Endothelial cell of hepatic sinusoid (primary cell): ENCODE data around the gene LYPD3.
"Not testable (repeated sequence)": the region's sequence is repeated elsewhere in the genome, so short reads cannot be mapped to it uniquely, and the experiment has no call there.

Source experiments
- in situ Hi-C: cut with HindIII; loops from 2 replicates; pipeline ENCODE4 v1.10.0; 2017; ENCODE audit warnings: low sequenced_read_pairs

LYPD3 gene

DNA sequence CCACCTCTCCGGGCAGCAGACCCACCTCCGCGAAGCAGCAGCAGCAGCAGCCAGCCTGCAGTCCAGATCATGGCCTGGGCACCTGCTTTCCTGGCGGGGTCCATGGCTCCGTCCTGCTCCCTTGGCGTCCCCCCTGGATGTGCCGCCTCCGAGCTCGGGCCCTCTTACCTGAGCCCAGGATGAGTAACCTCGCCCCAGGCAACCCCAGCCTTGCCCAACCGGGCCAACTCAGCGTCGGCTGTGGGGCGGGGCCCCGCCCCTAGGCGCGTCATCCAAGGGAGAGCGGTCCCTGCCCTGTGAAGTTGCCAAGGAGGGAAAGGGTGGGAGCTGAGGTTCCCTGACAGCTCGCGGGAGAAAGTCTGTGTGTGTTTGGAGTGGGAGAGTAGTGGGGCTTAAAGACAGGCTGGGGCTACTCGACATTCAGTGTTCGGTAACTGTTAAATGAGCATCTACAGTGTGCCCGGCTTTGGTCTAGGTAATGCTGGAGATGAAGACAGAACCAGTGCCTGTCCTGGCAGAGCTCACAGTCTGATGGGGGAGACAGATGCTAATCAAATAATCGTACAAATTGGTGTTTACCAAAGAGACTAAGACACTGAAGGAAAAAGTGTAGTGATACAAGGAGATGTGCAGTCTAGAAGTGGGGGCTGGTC is at the start of gene LYPD3:
Gene LYPD3 (minus strand): TSS at position 141 of the 653 bp plus-strand sequence. CDS start 37 bp downstream, at position 104.
- in situ Hi-C loops: no loop called here

DNA sequence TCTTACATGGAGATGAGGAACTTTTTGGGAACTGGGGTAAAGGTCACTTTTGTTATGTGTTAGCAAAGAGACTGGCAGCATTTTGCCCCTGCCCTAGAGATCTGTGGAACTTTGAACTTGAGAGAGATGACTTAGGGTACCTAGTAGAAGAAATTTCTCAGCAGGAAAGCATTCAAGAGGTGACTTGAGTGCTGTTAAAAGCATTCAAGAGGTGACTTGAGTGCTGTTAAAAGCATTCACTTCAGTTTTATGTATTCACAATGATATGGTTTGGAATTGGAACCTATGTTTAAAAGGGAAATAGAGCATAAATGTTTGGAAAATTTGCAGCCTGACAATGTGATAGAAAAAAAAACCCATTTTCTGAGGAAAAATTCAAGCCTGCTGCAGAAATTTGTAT is 47.0 kb upstream of the LYPD3 start:
- in situ Hi-C loops: not testable (repeated sequence)

DNA sequence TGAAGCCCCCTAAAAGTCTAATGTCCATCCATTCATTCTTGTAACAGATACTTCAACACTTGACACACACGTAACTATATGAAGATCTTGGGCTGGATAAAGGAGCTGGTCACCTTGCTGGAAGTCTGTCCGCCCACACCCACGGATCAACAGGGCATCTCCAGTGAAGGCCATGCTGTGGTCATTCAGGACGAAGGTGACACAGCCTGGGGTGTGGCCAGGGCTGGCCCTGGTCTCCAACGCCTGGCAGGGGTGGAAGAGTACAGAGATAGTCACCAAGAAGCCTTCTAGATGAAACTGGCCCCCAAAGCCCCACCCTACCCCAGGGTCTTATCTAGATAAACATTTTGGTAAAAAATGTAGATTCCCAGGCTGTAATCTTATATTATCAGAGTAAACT is 45.9 kb upstream of the LYPD3 start:
- in situ Hi-C loops: no loop called here

- in situ Hi-C loops: no loop called here
These were observed 45.3 kb upstream of the LYPD3 start for GRCh38 chr19:43510713-43511112.

DNA sequence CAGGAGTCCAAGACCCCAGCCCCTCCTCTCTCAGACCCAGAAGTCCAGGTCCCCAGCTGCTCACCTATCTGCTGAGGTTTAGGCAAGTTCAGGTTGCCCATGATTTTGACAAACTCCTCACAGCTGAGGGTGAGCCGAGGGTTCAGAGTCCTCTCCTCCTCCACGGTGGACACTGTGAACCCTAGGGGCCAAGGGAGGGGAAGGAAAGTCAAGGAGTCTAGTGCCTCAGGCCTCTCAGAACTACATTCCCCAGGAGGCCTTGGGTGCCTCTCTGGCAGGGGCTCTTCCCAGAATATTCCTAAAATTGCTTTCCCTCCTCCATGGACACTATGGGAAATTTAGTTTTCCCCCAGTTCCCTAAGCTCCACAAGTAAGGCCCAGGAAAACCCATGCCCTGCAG is 42.5 kb upstream of the LYPD3 start:
- in situ Hi-C loops: no loop called here

DNA sequence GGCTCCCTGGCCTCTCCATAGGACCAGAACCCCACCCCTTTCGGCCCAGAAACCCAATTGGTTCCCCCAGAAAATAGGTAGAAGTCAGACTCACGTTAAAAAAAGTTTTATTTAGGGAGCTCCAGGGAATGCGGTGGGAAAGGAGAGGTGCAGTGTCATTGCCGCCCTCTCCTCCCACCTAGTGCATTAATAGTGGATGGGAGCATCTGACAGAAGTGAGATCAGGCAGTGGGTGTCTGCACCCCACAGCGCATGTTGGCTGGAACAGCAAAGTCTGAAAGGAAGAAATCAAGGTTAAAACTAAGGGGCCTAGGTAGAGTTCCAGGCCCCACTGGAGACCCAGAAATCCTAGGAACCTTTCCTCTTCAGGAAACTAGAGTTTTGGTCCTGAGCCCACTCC is 41.2 kb upstream of the LYPD3 start:
- in situ Hi-C loops: no loop called here

GRCh38 chr19:43505941-43506340 is 40.5 kb upstream of the LYPD3 start:
- in situ Hi-C loops: no loop called here

DNA sequence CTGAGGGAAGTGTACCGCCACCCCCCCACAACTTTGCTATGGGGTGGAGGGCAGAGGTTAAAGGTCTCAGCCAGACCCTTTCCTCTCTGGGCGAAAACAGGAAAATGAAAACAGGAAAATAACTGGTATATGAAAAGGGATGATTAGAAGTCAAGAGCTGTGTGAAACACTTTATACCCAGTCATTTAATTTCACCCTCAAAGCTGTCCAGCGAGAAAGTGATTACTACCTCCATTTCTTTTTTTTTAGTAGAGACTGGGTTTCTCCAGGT is 39.7 kb upstream of the LYPD3 start:
- in situ Hi-C loops: no loop called here

GRCh38 chr19:43504426-43505185 is 39.2 kb upstream of the LYPD3 start, which contains the start of gene PHLDB3:
Gene PHLDB3 (minus strand): TSS chr19:43504746. CDS start chr19:43504118, 628 bp downstream.
- in situ Hi-C loops: no loop called here

GRCh38 chr19:43503501-43504425 is 38.4 kb upstream of the LYPD3 start:
- in situ Hi-C loops: no loop called here

DNA sequence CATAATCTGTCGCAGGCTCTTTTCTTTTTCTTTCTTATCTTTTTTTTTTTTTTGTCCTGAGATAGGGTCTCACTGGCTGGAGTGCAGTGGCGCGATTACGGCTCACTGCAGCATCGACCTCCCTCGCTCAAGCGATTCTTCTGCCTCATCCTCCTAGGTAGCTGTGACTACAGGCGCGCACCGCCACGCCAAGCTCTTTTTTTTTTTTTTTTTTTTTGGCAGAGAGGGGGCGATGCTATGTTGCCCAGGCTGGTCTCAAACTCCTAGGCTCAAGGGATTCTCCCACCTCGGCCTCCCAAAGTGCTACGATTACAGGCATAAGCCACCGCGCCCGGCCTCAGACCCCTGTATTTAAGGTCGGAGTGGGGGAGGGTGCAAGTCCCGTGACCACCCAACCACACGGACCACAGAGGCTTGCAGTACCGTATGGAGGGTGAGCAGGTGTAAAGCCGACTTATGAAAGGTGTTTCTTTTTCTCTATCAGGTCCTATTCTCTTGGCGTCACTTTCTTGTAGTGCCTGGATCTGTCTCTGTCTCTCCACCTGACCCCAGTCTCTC is 37.1 kb upstream of the LYPD3 start:
- in situ Hi-C loops: no loop called here

DNA sequence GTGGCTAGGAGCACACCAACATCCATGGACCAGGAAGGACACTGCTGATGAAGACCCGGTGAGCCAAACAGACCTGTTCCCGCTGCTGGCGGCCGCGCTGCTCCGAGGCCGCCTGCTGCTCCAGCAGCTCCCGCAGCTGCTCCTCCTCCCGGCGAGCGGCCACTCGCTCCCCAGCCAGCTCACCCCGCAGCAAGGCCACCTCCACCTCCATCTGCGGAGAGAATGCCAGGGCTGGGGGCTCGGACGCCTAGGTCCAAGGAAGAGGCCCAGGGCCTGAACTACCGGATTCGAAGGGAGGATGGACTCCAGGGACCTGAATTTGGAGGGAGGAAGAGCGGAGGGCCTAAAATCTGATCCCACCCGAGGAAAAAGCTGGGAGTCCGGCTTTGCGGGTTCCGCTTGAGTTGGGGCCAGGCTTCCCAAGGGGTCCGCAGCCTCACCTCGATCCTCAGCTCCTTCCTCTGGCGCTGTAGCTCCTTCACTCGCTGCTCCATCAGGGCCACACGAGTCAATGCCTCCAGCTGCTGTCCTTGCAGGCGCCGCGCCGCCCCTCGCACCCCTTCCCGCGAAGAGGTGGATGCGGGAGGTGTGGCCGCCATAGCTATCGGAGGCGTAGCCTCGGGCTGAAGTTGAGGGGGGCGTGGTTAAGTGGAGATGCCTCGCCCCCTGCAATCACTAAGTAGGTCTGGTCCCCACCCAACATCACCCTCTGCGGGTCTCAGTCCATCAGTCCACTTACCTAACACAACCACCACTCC is 36.4 kb upstream of the LYPD3 start:
- in situ Hi-C loops: no loop called here

DNA sequence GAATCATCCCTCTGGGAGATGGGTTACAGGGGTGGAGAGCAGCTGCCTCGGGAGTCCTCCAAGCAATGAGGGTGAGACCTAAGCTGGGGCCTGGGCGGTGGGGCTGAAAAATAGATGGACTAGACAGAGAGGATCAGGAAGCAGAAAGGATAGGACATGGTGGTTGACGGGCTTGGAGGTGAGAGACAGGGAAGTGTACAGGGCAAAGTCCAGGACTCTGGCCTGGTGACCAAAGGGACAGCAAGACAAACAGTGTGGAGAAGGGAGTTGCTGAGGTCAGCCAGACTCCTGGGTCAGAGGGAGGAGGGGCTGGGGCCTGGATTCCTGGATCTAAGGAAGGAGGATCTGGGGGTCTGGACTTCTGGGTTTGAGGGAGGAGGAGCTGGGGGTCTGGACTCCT is 33.6 kb upstream of the LYPD3 start:
- in situ Hi-C loops: no loop called here

- in situ Hi-C loops: no loop called here
These were observed 32.9 kb upstream of the LYPD3 start for GRCh38 chr19:43498233-43498842.

DNA sequence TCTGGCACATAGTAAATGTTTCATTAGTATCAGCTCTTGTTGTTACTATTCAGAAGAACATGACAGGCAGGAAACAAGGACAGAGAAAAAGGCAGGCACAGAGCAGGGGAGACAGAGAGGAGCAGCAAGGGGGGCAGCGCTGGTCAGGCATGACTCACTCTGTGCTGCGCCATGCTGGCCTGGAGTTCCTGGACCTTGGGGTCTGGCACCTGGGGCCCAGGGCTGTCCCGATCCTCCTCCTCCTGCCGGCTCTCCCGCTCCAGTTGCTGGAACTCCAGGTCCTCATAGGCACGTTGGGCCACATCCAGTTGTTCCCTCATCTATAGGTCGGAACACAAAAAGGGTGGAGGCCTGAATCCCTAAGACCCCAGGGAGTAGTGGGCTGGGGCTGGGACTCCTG is 31.6 kb upstream of the LYPD3 start:
- in situ Hi-C loops: no loop called here

- in situ Hi-C loops: no loop called here
These were observed 29.7 kb upstream of the LYPD3 start for GRCh38 chr19:43495082-43495481.

- in situ Hi-C loops: no loop called here
These were observed 25.4 kb upstream of the LYPD3 start for GRCh38 chr19:43490759-43491158.

GRCh38 chr19:43489979-43490599 is 24.7 kb upstream of the LYPD3 start:
- in situ Hi-C loops: no loop called here

DNA sequence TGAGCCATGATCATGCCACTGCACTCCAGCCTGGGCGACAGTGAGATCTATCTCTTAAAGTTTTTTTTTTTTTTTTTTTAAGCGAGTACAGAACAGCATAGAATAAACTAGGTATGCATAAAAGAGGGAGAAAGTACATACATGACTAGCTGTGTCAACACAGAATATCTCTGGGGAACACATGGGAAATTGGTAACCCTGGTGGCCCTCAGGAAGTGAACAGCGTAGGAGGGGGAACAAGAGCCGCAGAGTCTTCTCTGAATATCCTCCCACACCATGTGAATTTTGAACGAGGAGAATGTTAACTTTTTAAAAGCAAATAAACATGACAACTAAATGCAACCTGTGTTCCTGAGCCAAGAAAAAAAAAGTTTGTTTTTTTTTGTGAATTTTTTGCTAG is 23.9 kb upstream of the LYPD3 start:
- in situ Hi-C loops: no loop called here

DNA sequence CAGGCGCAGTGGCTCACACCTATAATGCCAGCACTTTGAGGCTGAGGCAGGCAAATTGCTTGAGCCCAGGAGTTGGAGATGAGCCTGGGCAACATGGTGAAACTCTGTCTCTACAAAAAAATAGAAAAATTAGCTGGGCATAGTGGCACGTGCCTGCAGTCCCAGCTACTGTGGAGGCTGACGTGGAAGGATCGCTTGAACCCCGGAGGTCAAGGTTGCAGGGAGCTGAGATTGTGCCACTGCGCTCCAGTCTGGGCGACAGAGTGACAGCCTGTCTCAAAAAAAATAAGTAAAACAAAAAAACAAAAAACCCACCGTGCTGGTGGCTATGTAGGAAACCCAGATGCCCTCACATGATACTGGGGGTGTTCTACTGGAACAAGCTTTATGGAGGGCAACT is 22.8 kb upstream of the LYPD3 start:
- in situ Hi-C loops: no loop called here
